CD4-positive, alpha-beta T cell (primary cell): ENCODE results near the gene ANTXR1. TPM values are rescaled to one million over a fixed set of nuclear protein-coding genes. Genes with fewer than 3 reads are reported as not detected.

ENCODE experiments used
- ATAC-seq: fragments of 200-7000 bp; cut with Tn5 transposase; one replicate; pipeline ENCODE4 v1.10.0; 2022; ENCODE audit warnings: mild to moderate bottlenecking; ENCODE audit not compliant: poor library complexity
- CTCF ChIA-PET: fragments of 350-600 bp; sonication (Branson Sonifier 250); formaldehyde crosslinking; loops from one replicate; lab custom pipeline; 2021; ENCODE audit warnings: antibody characterized with exemption, inconsistent platforms; lab: Charles Lee
- POLR2A ChIA-PET: fragments of 350-600 bp; sonication (Branson Sonifier 250); formaldehyde crosslinking; loops from one replicate; lab custom pipeline; 2021; ENCODE audit warnings: antibody characterized with exemption, inconsistent platforms; lab: Charles Lee
- DNase-seq, 14 experiments: peaks; one replicate each; pipeline ENCODE4 v3.0.0-alpha.2; 2013 to 2020; ENCODE audit warnings: mixed read lengths in 2 of 14
- H3K27ac ChIP-seq, 2 donors: one replicate each; pipeline versions ENCODE4 v1.5.1 to v1.7.0; 2013; ENCODE audit warnings: low read length in 2 of 2, low read depth in 1 of 2, mild to moderate bottlenecking in 1 of 2
- H3K27me3 ChIP-seq, 2 experiments: 1 replicate in 1 of 2; 2 replicates in 1 of 2; pipeline versions ENCODE4 v1.6.1 to v1.7.0; 2013; ENCODE audit warnings: low read length in 2 of 2, control low read depth in 1 of 2, mild to moderate bottlenecking in 1 of 2, moderate library complexity in 1 of 2; ENCODE audit not compliant: insufficient read depth in 2 of 2, control insufficient read depth in 1 of 2
- H3K36me3 ChIP-seq: one replicate; pipeline ENCODE4 v1.6.1; 2013; ENCODE audit warnings: low read length, control low read depth; ENCODE audit not compliant: insufficient read depth
- H3K4me1 ChIP-seq: one replicate; pipeline ENCODE4 v1.6.1; 2013; ENCODE audit warnings: low read length, control low read depth; ENCODE audit not compliant: insufficient read depth
- H3K4me3 ChIP-seq: one replicate; pipeline ENCODE4 v1.5.1; 2013; ENCODE audit warnings: mild to moderate bottlenecking, low read length, moderate library complexity
- H3K9me3 ChIP-seq, 2 experiments: 1 replicate in 1 of 2; 2 replicates in 1 of 2; pipeline versions ENCODE4 v1.6.1 to v1.7.0; 2013; ENCODE audit warnings: low read length in 2 of 2, mild to moderate bottlenecking in 2 of 2, control low read depth in 1 of 2, moderate library complexity in 1 of 2; ENCODE audit not compliant: control insufficient read depth in 1 of 2, insufficient read depth in 1 of 2
- H3K27ac Mint-ChIP-seq: one replicate; pipeline ENCODE4 v1.8.0; 2020; ENCODE audit warnings: mixed read lengths
- H3K27me3 Mint-ChIP-seq: one replicate; pipeline ENCODE4 v1.8.0; 2021; ENCODE audit warnings: mixed read lengths
- H3K36me3 Mint-ChIP-seq: one replicate; pipeline ENCODE4 v1.8.0; 2021; ENCODE audit warnings: low read depth, mixed read lengths
- H3K4me1 Mint-ChIP-seq: one replicate; pipeline ENCODE4 v1.8.0; 2021; ENCODE audit warnings: low read depth, mixed read lengths
- H3K4me3 Mint-ChIP-seq: one replicate; pipeline ENCODE4 v1.8.0; 2020; ENCODE audit warnings: mild to moderate bottlenecking, mixed read lengths
- H3K9me3 Mint-ChIP-seq: one replicate; pipeline ENCODE4 v1.8.0; 2020; ENCODE audit warnings: mixed read lengths
- CTCF ChIP-seq: fragments of 200-600 bp; IDR thresholded peaks from one replicate; pipeline ENCODE4 v1.8.0; 2022; ENCODE audit warnings: antibody characterized with exemption, mild to moderate bottlenecking
- intact Hi-C, 2 experiments: fragments of 100-400 bp; cut with DNase I in 1 of 2; cut with micrococcal nuclease in 1 of 2; formaldehyde crosslinking; loops; one replicate each; pipeline versions ENCODE4 v1.15.1 to v1.9.0; 2023 to 2025; cut with DNase I, micrococcal nuclease
- total RNA-seq, 174 experiments: library from RNA in 2 of 174; stranded (reverse) in 2 of 174; gene quantifications; one replicate each; pipeline ENCODE4 v1.2.3 and lab custom pipeline; 2021 to 2026

Gene ANTXR1
- total RNA-seq, 2 experiments from 2014 or later = not detected

- ChIA-PET POLR2A (no interaction called here), CTCF (no interaction called here)
- no peak overlapping the region for H3K4me3 ChIP-seq
- Mint-ChIP-seq H3K4me1 (no peaks in the 10 kb centered on the region), H3K9me3 (no peaks in the 10 kb centered on the region), H3K27ac (no peak overlapping the region), H3K4me3 (no peak overlapping the region), H3K36me3 (no peaks in the 10 kb centered on the region), H3K27me3 (peaks cover 4% of the 10 kb centered on the region)
- DNase-seq (no peak), ATAC-seq (no peak)
- no peaks in the 10 kb centered on the region for H3K36me3 ChIP-seq
- no peaks in the 10 kb centered on the region for H3K4me1 ChIP-seq
- H3K27ac ChIP-seq = no peak overlapping the region
- intact Hi-C loops = no loop called here
- H3K9me3 ChIP-seq = peaks cover 0 to 4% of the 10 kb centered on the region in 2 experiments
- TF ChIP-seq CTCF = no peak
- H3K27me3 ChIP-seq = no peaks in the 10 kb centered on the region
These were observed 139.0 kb downstream of the ANTXR1 start for GRCh38 chr2:69151931-69152330.

DNA sequence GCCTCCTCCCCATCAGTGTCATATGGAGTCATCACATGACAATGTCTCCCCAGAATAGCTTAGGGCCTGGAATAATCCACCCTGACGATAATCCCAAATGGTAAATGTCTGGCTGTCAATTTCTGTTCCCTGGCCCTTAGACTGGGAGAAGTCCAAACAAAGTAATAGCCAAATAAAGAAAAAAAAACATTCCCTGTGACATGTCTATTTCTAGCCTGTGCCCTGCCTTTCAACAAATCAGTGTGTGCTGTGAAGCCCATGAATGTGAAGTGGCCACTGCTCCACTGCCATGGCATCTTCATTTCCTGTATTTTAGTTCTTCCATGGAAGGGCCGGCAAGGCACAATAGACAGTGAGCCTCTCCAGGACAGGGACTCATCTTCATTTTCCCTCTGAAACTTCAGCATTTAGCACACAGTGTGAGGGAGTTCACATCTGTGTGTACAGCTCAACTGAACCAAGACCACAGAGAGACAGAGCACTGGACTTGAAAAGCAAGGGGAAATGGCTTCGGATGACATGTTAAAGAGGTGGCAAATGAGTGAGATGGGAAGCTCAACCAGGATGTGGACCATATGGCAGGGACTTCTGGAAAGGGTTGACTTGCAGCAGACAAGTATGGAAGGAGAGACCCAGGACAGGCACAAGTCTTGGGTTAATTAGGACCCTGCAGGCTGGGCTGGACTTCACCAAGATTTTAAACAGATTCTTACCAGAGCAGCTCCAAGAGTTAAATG, 140.0 kb downstream of the ANTXR1 start:
- ChIA-PET CTCF (no interaction called here), POLR2A (no interaction called here)
- no peak for ATAC-seq
- Histone ChIP-seq H3K36me3 (no peaks in the 10 kb centered on the region), H3K4me1 (no peaks in the 10 kb centered on the region), H3K27me3 (no peaks in the 10 kb centered on the region), H3K4me3 (no peak overlapping the region), H3K9me3 (peaks cover 0 to 4% of the 10 kb centered on the region in 2 experiments), H3K27ac (no peak overlapping the region)
- intact Hi-C loops = no loop called here
- H3K9me3 Mint-ChIP-seq = no peaks in the 10 kb centered on the region
- no peaks in the 10 kb centered on the region for H3K4me1 Mint-ChIP-seq
- H3K36me3 Mint-ChIP-seq = no peaks in the 10 kb centered on the region
- peaks cover 4% of the 10 kb centered on the region for H3K27me3 Mint-ChIP-seq
- no peak overlapping the region for H3K27ac Mint-ChIP-seq
- TF ChIP-seq CTCF = no peak
- H3K4me3 Mint-ChIP-seq = no peak overlapping the region
- no peak for DNase-seq

GRCh38 chr2:69154106-69154505, 141.1 kb downstream of the ANTXR1 start:
- H3K27me3 Mint-ChIP-seq = peaks cover 4% of the 10 kb centered on the region
- no peak overlapping the region for H3K4me3 Mint-ChIP-seq
- no peak for TF ChIP-seq CTCF
- intact Hi-C loops = no loop called here
- DNase-seq (no peak), ATAC-seq (no peak)
- Histone ChIP-seq H3K27ac (no peak overlapping the region), H3K36me3 (no peaks in the 10 kb centered on the region), H3K9me3 (peaks cover 0 to 4% of the 10 kb centered on the region in 2 experiments), H3K4me3 (no peak overlapping the region), H3K27me3 (no peaks in the 10 kb centered on the region), H3K4me1 (no peaks in the 10 kb centered on the region)
- POLR2A ChIA-PET = no interaction called here
- H3K27ac Mint-ChIP-seq = no peak overlapping the region
- no peaks in the 10 kb centered on the region for H3K36me3 Mint-ChIP-seq
- no peaks in the 10 kb centered on the region for H3K9me3 Mint-ChIP-seq
- CTCF ChIA-PET = no interaction called here
- no peaks in the 10 kb centered on the region for H3K4me1 Mint-ChIP-seq
